HG03196 (cell line): ENCODE measurements around the gene ESRRG.

ENCODE experiments used
- ATAC-seq: cut with Tn5 transposase; IDR thresholded peaks from one replicate; pipeline ENCODE4 v1.9.1; 2021; ENCODE audit not compliant: unreplicated experiment

ESRRG gene

DNA sequence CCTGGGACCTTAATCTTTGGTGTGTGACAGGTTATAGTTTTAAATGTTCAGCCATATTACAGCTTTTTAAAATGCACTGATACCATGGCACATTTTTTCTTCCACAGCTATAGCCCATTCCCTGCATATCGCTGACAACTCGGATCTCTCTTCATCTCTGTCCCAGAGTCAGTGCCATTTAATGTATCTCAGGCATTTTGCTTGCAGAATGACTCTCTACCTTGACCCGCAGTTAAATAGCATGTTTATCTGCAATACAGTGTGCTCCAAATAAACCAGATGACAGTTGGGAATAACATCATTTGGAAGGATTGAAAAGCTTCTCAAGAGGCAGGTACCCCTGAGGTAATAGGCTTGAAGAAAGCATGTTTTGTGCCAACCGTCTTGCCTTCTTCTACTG, 200.2 kb downstream of the ESRRG start:
- no peak for ATAC-seq

- ATAC-seq, result no peak
Observed at GRCh38 chr1:216521477-216521876, 201.8 kb downstream of the ESRRG start.

- no peak for ATAC-seq
Observed at GRCh38 chr1:216518844-216519627, 204.2 kb downstream of the ESRRG start.

DNA sequence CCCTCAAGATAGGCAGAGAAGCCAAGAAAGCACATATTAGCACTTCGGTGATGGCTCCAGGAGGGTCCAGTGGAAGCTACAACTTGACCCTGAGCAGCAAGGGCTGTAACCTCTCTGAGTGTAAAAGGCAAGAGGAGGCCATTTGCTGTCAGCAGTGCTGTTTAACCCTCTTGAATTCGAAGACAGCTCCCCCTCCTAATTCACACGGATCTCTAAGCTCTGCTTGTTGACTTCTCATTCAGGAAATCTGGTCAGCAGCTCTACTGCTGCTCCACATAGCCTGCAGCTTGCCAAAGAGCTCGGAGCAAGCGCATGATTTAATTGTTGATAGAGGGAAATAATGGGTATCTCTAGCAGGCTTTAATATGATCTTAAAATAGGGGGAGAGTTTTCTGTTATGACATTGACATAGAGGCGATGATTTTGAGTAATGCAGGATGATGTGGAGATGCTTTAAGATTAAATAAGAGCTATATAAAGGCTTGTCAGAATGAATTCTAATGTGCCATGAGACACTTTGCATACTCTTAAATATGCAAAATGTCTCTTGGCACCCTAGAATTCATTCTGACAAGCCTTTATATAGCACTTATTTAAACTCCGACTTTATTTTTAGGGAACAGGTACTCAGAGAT, 220.6 kb downstream of the ESRRG start:
- ATAC-seq, result no peak

DNA sequence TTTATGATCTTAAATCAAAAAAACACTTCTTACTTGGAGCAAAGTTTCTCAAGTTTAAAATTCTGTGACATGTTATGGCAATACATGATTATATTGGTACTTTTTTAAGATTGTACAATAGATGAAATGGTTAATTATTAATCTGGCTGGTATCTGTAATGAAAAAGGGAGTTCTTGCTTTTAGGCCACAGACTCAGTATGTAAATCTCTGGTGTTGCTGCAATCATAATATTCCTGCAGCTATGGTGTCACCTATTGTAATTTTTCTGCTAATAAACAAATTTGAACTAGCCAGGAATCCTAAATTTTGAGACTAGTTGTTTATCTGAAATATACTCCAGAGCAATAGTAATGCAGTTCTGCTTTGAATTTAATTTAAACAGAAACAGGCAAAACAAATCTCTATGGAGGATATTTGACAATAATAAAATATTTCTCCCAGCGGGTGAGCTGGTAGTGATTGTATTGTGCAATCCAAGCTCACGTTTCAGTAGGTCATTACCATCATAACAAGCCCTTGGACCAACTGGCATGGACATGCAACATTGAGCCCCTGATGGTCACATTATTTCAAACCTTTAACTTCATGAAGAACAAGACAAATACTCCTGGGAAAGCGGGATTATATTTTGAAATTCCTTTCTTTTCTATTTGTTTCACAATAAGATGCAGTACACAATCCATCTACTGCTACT, 222.8 kb downstream of the ESRRG start:
- no peak for ATAC-seq

- ATAC-seq, result no peak
Observed at GRCh38 chr1:216499581-216500272, 223.5 kb downstream of the ESRRG start.

- no peak for ATAC-seq
Observed at GRCh38 chr1:216498277-216498676, 225.0 kb downstream of the ESRRG start.

DNA sequence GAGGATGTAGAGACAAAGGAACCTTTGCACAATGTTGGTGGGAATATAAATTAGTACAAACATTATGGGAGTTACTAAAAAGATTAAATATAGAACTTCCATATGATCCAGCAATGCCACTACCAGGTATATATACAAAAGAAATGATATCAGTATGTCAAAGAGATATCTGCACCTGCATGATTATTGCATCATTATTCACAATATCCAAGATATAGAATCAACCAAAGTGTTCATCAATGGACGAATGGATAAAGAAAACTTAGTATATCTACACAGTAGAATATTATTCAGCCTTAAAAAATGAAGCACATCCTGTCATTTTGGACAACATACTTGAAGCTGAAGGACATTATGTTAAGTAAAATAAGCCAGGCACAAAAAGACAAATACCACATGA, 238.2 kb downstream of the ESRRG start:
- ATAC-seq, result no peak

DNA sequence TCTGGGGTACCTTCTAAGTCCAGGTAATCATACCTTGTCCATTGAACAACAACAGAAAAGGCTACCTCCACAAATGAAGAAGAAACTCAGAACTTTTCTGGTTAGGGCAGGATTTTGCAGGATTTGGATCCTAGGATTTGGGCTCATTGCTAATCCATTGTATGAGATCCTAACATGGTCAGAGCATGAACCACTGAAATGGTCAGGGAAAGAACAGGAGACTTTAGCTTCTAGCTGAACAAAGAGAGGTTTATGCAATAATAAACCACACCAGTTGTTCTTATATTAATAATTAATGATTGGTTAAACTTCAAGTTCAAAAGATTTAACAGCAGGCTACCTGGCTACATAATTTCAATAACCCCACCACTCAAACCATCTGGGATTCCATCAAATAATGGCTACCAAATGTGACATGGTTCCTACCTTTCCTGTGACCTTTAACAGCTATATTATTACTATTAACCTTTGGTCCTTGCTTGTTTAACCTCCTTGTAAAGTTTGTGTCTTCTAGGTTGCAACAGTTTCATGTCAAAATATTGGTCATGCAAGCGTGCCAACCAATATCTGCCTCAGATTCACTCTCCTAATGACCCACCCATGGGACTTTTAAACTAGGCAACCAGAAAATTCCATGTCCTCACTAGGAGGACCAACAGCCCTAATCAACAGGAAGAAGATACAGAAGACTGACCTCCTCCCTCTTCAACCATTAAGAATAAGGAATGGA, 239.4 kb downstream of the ESRRG start:
- ATAC-seq, result no peak

- no peak for ATAC-seq
Observed at GRCh38 chr1:216482620-216483019, 240.6 kb downstream of the ESRRG start.

DNA sequence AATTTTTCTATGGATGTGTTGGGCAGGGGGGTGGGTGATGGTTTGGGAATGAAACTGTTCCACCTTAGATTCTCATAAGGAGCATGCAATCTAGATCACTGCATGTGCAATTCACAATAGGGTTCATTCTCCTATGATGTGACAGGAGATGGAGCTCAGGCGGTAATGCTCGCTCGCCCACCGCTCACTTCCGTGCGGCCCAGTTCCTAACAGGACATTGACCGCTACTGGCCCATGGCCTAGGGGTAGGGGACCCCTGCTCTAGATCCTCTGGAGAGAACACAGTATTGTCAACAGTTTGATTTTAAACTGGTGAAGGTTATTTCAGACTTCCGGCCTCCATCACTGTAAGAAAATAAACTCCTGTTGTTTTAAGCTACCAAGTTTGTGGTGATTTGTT, 245.0 kb downstream of the ESRRG start:
- ATAC-seq, result no peak

- ATAC-seq, result no peak
Observed at GRCh38 chr1:216476341-216476740, 246.9 kb downstream of the ESRRG start.

GRCh38 chr1:216475659-216476276, 247.5 kb downstream of the ESRRG start:
- ATAC-seq, result no peak

- ATAC-seq, result no peak
Observed at GRCh38 chr1:216466162-216466801, 256.9 kb downstream of the ESRRG start.

DNA sequence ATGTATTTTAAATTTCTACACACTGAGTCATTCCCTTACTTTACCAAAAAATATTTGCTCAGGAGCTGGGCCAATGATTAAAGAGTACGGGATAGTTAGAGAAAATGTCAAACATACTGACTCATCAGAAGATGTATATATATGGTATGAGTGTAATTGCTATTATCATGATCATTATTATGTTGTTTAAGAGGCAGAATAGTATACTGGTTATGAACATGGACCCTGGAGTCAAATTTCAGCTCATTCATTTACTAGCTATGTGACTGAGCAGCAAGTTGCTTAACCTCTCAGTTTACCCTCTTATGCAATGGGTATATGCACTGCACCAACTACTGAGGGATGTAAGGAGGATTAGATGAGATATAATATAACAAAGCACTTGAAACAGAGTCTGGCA, 258.7 kb downstream of the ESRRG start:
- no peak for ATAC-seq

GRCh38 chr1:216462066-216462775, 261.0 kb downstream of the ESRRG start:
- ATAC-seq, result no peak

DNA sequence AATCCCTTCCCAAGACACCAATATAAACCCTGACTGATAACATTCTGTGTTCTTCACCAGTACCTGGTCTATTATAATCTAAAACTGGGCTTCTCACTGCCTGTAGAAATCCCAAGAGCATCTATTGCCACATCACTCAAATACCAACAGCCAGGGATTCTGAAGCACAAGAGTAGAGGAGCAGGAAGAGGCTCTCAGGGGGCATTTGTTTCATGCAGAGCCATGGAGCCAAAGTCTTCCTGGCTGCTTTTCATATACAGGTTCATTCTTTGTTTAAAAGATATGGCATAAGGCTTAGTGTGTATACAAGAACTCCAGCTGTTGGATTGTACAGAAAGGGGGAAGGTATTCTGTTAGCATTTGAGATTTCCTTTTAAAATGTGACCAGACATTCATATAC, 261.8 kb downstream of the ESRRG start:
- ATAC-seq, result no peak

- ATAC-seq, result no peak
Observed at GRCh38 chr1:216459651-216460207, 263.5 kb downstream of the ESRRG start.

DNA sequence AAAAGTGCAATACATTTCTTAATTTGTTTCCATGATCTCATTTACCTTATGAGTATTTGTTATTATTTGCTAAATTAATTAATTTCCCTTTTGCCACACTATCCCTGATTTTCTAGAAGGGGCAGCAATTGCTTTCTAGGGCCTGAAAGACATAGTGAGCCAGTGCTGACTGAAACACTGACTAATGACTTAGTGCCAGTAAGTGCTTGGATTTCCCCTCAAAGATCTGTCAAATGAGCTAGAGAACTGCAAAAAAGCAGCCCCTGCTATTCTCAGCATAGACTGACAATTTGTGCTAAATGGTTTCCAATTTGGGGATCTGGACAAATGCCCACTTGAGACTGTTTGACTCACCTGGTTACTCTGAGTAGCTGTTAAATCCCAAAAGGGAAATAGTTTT, 264.4 kb downstream of the ESRRG start:
- no peak for ATAC-seq
